HFFc6 (cell line): ENCODE data around the gene NLRX1. TPM values are rescaled to one million over a fixed set of nuclear protein-coding genes. Genes with fewer than 3 reads are reported as not detected.

Experiments used
- total RNA-seq, 6 experiments: library from RNA; stranded (reverse); fragmentation: NEBNext Ultra II Directional; extraction: Animal tissue kit (Norgen Biotek cat#: 25700); gene quantifications; 2 replicates in 1 of 6; 3 replicates in 5 of 6; pipeline ENCODE4 v1.2.3, GENCODE V29; 2021

Gene NLRX1
- total RNA-seq, 6 experiments from 2014 or later = 11.8 to 14.5 (median 12.9) TPM

Other genes with a start within 250 kb of the NLRX1 start
- gene BCL9L, start 242.8 kb upstream of the NLRX1 start, total RNA-seq = 100 to 1,000 TPM; 120 to 135 (median 127) TPM
- gene UPK2, start 212.4 kb upstream of the NLRX1 start, total RNA-seq = under 1 TPM in 4 of 6 experiments, not detected in 2; 0.19 to 0.83 (median 0.29) TPM
- not detected for gene FOXR1, start 197.0 kb upstream of the NLRX1 start, total RNA-seq
- gene CENATAC, start 170.6 kb upstream of the NLRX1 start, total RNA-seq = 10 to 100 TPM; 15.5 to 19.1 (median 17.0) TPM
- gene RPS25, start 150.4 kb upstream of the NLRX1 start, total RNA-seq = 100 to 1,000 TPM; 699 to 981 (median 857) TPM
- 10 to 100 TPM; 71.7 to 92.6 (median 81.4) TPM for gene TRAPPC4, start 150.0 kb upstream of the NLRX1 start, total RNA-seq
- 10 to 100 TPM in 3 of 6 experiments, 1 to 10 TPM in 3; 7.1 to 12.0 (median 10.3) TPM for gene SLC37A4, start 137.8 kb upstream of the NLRX1 start, total RNA-seq
- gene HYOU1, start 111.5 kb upstream of the NLRX1 start, total RNA-seq = 100 to 1,000 TPM; 141 to 180 (median 163) TPM
- 10 to 100 TPM; 27.4 to 31.4 (median 27.8) TPM for gene VPS11, start 100.9 kb upstream of the NLRX1 start, total RNA-seq
- 10 to 100 TPM; 31.1 to 45.6 (median 41.9) TPM for gene HMBS, start 83.8 kb upstream of the NLRX1 start, total RNA-seq
- 10 to 100 TPM; 40.5 to 52.5 (median 49.1) TPM for gene DPAGT1, start 66.9 kb upstream of the NLRX1 start, total RNA-seq
- 10 to 100 TPM; 10.0 to 13.5 (median 10.8) TPM for gene C2CD2L, start 61.4 kb upstream of the NLRX1 start, total RNA-seq
- gene HINFP, start 47.1 kb upstream of the NLRX1 start, total RNA-seq = 10 to 100 TPM in 4 of 6 experiments, 1 to 10 TPM in 2; 9.9 to 13.4 (median 11.3) TPM
- under 1 TPM; 0.05 to 0.50 (median 0.18) TPM for gene ABCG4, start 19.7 kb upstream of the NLRX1 start, total RNA-seq
- gene NHERF4, start 16.8 kb downstream of the NLRX1 start, total RNA-seq = not detected
- 10 to 100 TPM; 24.2 to 31.2 (median 26.1) TPM for gene CBL, start 37.6 kb downstream of the NLRX1 start, total RNA-seq
- 1 to 10 TPM; 1.8 to 7.7 (median 6.9) TPM for gene MCAM, start 148.4 kb downstream of the NLRX1 start, total RNA-seq
- gene RNF26, start 165.8 kb downstream of the NLRX1 start, total RNA-seq = 10 to 100 TPM; 48.6 to 63.5 (median 52.7) TPM
- gene C1QTNF5, start 172.2 kb downstream of the NLRX1 start, total RNA-seq = 10 to 100 TPM in 5 of 6 experiments, 1 to 10 TPM in 1; 8.2 to 16.1 (median 15.1) TPM
- not detected for gene MFRP, start 178.0 kb downstream of the NLRX1 start, total RNA-seq
- under 1 TPM; 0.32 to 0.71 (median 0.49) TPM for gene USP2, start 213.0 kb downstream of the NLRX1 start, total RNA-seq